Chondrocyte (in vitro differentiated cells): ENCODE measurements around the gene FAM219B. TPM values are rescaled to one million over a fixed set of nuclear protein-coding genes. Genes with fewer than 3 reads are reported as not detected.
A peak's percentile ranks its signal among the peaks of the same experiment; 100 is the strongest.
"Not testable (repeated sequence)": the region's sequence is repeated elsewhere in the genome, so short reads cannot be mapped to it uniquely, and the experiment has no call there.

ENCODE experiments used
- DNase-seq: peaks from one replicate; pipeline ENCODE4 v3.0.0; 2021; ENCODE audit warnings: mixed read lengths, low spot score
- H3K27ac Mint-ChIP-seq: one replicate; pipeline ENCODE4 v1.8.0; 2021; ENCODE audit warnings: mild to moderate bottlenecking, moderate library complexity, mixed read lengths; ENCODE audit not compliant: unreplicated experiment
- H3K27me3 Mint-ChIP-seq: 2 replicates; pipeline ENCODE4 v1.8.0; 2021; ENCODE audit warnings: low read depth, mixed read lengths
- H3K36me3 Mint-ChIP-seq: 2 replicates; pipeline ENCODE4 v1.8.0; 2021; ENCODE audit warnings: low read depth, mixed read lengths
- H3K4me1 Mint-ChIP-seq: 2 replicates; pipeline ENCODE4 v1.8.0; 2021; ENCODE audit warnings: low read depth, mild to moderate bottlenecking, mixed read lengths
- H3K4me3 Mint-ChIP-seq: one replicate; pipeline ENCODE4 v1.8.0; 2021; ENCODE audit warnings: mild to moderate bottlenecking, moderate library complexity, mixed read lengths; ENCODE audit not compliant: unreplicated experiment
- H3K9me3 Mint-ChIP-seq: 2 replicates; pipeline ENCODE4 v1.8.0; 2021; ENCODE audit warnings: low read depth, mixed read lengths
- total RNA-seq: library from RNA; stranded (reverse); gene quantifications from 3 replicates; pipeline ENCODE4 v1.2.1, GENCODE V29; 2021
- TF ChIP-seq, protein P1 (sequence below): fragments of 200-600 bp; sonication (generic); IDR thresholded peaks from 2 replicates; pipeline ENCODE4 v1.5.0; 2021; ENCODE audit warnings: antibody characterized with exemption, mild to moderate bottlenecking, moderate library complexity

FAM219B gene
- total RNA-seq, 1 donor from 2014 or later = 97.6 TPM

DNA sequence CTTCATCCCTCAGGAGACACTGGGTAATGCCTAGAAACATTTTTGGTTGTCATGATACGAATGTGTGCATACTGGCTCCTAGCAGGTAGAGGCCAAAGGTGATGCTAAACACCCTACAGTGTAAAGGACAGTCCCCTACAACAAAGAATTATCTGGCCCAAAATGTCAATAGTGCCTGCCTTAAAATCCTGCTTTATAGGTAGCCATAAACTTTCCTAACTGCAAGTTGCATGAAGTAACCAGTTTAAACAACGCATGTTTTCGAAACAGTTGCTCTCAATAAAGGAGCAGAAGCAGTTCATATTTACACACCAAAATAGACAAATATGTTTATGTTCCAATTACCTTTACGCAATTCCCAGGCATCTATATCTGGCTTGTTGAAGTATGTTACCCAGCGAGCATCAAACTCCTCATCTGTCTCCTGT, 22.1 kb upstream of the FAM219B start:
- Mint-ChIP-seq H3K36me3 (peaks cover 12% of the 10 kb centered on the region), H3K4me1 (no peaks in the 10 kb centered on the region), H3K9me3 (no peaks in the 10 kb centered on the region), H3K27me3 (no peaks in the 10 kb centered on the region), H3K27ac (no peak overlapping the region), H3K4me3 (no peak overlapping the region)
- TF ChIP-seq, protein P1, sequence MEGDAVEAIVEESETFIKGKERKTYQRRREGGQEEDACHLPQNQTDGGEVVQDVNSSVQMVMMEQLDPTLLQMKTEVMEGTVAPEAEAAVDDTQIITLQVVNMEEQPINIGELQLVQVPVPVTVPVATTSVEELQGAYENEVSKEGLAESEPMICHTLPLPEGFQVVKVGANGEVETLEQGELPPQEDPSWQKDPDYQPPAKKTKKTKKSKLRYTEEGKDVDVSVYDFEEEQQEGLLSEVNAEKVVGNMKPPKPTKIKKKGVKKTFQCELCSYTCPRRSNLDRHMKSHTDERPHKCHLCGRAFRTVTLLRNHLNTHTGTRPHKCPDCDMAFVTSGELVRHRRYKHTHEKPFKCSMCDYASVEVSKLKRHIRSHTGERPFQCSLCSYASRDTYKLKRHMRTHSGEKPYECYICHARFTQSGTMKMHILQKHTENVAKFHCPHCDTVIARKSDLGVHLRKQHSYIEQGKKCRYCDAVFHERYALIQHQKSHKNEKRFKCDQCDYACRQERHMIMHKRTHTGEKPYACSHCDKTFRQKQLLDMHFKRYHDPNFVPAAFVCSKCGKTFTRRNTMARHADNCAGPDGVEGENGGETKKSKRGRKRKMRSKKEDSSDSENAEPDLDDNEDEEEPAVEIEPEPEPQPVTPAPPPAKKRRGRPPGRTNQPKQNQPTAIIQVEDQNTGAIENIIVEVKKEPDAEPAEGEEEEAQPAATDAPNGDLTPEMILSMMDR = no peak
- no peak for DNase-seq

DNA sequence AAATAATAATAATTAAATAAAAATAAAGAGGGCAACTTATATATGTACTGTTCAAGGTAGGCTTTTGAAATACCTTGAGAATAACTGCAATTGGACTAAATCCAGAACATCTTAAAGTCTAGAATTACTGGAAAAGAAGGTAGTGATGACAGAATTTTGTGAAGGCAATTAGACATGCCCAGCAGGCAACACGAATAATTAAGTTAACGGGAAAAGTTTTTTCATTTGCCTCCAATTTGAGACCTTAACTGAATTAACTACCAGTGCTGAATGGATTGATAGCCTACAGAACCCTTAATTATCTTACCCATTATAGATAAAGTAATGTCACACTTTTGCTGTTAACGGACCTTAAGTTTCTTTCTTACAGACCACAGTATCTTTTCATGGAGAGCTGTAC, 17.9 kb upstream of the FAM219B start:
- Mint-ChIP-seq H3K9me3 (no peaks in the 10 kb centered on the region), H3K27me3 (no peaks in the 10 kb centered on the region), H3K27ac (no peak overlapping the region), H3K36me3 (peaks cover 25% of the 10 kb centered on the region), H3K4me3 (no peak overlapping the region), H3K4me1 (no peaks in the 10 kb centered on the region)
- TF ChIP-seq, protein P1 = no peak
- no peak for DNase-seq

DNA sequence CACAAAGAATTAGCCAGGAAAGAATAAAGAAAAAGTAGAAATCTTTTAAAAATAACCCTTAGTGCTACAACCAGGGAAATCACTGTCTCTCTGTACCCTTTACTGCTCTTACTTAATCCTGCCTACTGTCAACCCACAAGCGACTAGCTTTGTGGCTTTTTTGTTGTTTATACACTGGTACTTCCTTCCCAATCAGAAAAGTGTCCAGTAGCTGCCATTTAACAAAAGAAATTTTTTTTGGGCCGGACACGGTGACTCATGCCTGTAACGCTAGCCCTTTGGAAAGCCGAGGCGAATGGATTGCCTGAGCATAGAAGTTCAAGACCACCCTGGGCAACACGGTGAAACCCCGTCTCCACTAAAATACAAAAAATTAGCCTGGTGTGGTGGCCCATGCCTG, 13.8 kb upstream of the FAM219B start:
- no peak for DNase-seq
- no peaks in the 10 kb centered on the region for H3K27me3 Mint-ChIP-seq
- no peaks in the 10 kb centered on the region for H3K4me1 Mint-ChIP-seq
- H3K27ac Mint-ChIP-seq = no peak overlapping the region
- H3K4me3 Mint-ChIP-seq = no peak overlapping the region
- H3K36me3 Mint-ChIP-seq = peaks cover 34% of the 10 kb centered on the region
- no peaks in the 10 kb centered on the region for H3K9me3 Mint-ChIP-seq
- TF ChIP-seq, protein P1 = no peak

DNA sequence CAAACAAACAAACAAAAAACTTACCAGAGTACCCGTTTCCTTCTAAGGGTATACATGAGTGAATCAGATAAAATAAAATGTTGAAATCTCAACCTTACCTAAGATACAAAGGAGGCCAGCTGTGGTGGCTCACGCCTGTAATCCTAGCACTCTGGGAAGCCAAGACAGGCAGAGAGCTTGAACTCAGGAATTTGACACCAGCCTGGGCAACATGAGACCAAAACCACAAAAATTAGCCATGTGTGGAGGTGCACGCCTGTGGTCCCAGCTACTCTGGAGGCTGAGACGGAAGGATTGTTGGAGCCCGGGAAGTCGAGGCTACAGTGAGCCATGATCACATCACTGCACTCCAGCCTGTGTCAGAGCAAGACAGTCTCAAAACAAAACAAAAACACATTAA, 11.0 kb upstream of the FAM219B start:
- no peak overlapping the region for H3K4me3 Mint-ChIP-seq
- H3K27ac Mint-ChIP-seq = no peak overlapping the region
- H3K9me3 Mint-ChIP-seq = no peaks in the 10 kb centered on the region
- peaks cover 30% of the 10 kb centered on the region for H3K36me3 Mint-ChIP-seq
- no peaks in the 10 kb centered on the region for H3K4me1 Mint-ChIP-seq
- no peaks in the 10 kb centered on the region for H3K27me3 Mint-ChIP-seq
- TF ChIP-seq, protein P1 = no peak
- DNase-seq = no peak

DNA sequence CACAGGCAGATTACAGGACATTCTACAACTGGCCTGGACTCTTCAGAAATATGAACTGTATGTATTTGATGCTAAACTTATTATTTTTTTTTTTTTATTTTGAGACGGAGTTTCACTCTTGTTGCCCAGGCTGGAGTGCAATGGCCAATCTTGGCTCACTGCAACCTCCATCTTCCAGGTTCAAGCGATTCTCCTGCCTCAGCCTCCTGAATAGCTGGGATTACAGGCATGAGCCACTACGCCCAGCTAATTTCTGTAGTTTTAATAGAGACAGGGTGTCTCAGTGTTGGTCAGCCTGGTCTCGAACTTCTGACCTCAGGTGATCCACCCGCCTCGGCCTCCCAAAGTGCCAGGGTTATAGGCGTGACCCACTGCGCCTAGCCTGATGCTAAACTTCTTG, 7.1 kb upstream of the FAM219B start:
- not testable (repeated sequence) for H3K27ac Mint-ChIP-seq, DNase-seq, H3K4me3 Mint-ChIP-seq, H3K27me3 Mint-ChIP-seq, H3K4me1 Mint-ChIP-seq, H3K9me3 Mint-ChIP-seq
- peaks cover 14% of the 10 kb centered on the region for H3K36me3 Mint-ChIP-seq

DNA sequence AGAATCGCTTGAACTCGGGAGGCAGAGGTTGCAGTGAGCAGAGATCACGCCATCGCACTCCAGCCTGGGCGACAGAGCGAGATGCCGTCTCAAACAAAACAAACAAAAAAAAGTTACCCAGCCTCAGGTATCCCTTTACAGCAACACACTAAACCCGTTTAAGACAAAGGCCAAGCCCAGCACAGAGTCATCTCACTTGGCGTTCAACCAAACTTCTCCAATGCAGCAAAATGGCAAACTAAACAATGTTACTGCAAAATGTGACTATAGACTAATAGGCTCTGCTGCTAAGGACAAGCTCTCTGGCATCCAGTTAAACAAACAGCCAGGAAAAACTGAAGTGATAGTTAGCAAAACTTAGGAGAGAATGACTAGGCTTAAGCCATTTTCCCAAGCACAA, 6.4 kb upstream of the FAM219B start:
- peak overlapping the region; percentile 49 for H3K27ac Mint-ChIP-seq
- DNase-seq = no peak
- H3K27me3 Mint-ChIP-seq = no peaks in the 10 kb centered on the region
- H3K4me1 Mint-ChIP-seq = no peaks in the 10 kb centered on the region
- no peaks in the 10 kb centered on the region for H3K9me3 Mint-ChIP-seq
- peaks cover 9% of the 10 kb centered on the region for H3K36me3 Mint-ChIP-seq
- no peak overlapping the region for H3K4me3 Mint-ChIP-seq
- TF ChIP-seq, protein P1 = no peak
